ENCODE results near the gene TRAPPC6A. TPM values are rescaled to one million over a fixed set of nuclear protein-coding genes. Genes with fewer than 3 reads are reported as not detected.

TRAPPC6A gene
- total and polyA plus RNA-seq, 4 donors, result 14.0 to 38.4 (median 26.2) TPM

- Histone ChIP-seq H3K27ac (ENCODE audit: low read depth in 1 of 2, low read length in 1 of 2) (no peak overlapping the region), H3K4me1 (ENCODE audit: control insufficient read depth in 5 of 5, insufficient read depth in 5 of 5, low read length in 5 of 5) (no peaks in the 10 kb centered on the region), H3K27me3 (ENCODE audit: control insufficient read depth in 3 of 3, insufficient read depth in 3 of 3, low read length in 2 of 3) (no peaks in the 10 kb centered on the region), H3K36me3 (ENCODE audit: control insufficient read depth in 4 of 4, insufficient read depth in 4 of 4, low read length in 4 of 4) (no peaks in the 10 kb centered on the region), H3K9me3 (ENCODE audit: control insufficient read depth in 4 of 4, insufficient read depth in 3 of 4, low read length in 3 of 4) (no peaks in the 10 kb centered on the region), H3K4me3 (no peak overlapping the region), H3K9ac (ENCODE audit: insufficient read depth in 1 of 2, low read length in 2 of 2) (no peak overlapping the region)
- ATAC-seq (ENCODE audit: insufficient read depth, low FRiP score) (no peak), DNase-seq (no peak)
- 86 to 94% methylated on average over 6 of the region's 6 CpGs for WGBS, 2 donors
- no peak for TF ChIP-seq CTCF (IDR thresholded peaks at IDR 0.05; ENCODE audit: control extremely low read depth, extremely low read depth)
Observed at GRCh38 chr19:45195764-45196163, 17.7 kb upstream of the TRAPPC6A start.

- H3K9me3 ChIP-seq (ENCODE audit: control insufficient read depth in 4 of 4, insufficient read depth in 3 of 4, low read length in 3 of 4), result no peaks in the 10 kb centered on the region
- H3K36me3 ChIP-seq (ENCODE audit: control insufficient read depth in 4 of 4, insufficient read depth in 4 of 4, low read length in 4 of 4), result no peaks in the 10 kb centered on the region
- DNase-seq (no peak), ATAC-seq (ENCODE audit: insufficient read depth, low FRiP score) (no peak)
- 93 to 98% methylated on average over 4 of the region's 4 CpGs for WGBS, 2 donors
- no peaks in the 10 kb centered on the region for H3K4me1 ChIP-seq (ENCODE audit: control insufficient read depth in 5 of 5, insufficient read depth in 5 of 5, low read length in 5 of 5)
- H3K4me3 ChIP-seq, result no peak overlapping the region
- TF ChIP-seq CTCF (IDR thresholded peaks at IDR 0.05; ENCODE audit: control extremely low read depth, extremely low read depth), result no peak
- H3K9ac ChIP-seq (ENCODE audit: insufficient read depth in 1 of 2, low read length in 2 of 2), result no peak overlapping the region
- H3K27me3 ChIP-seq (ENCODE audit: control insufficient read depth in 3 of 3, insufficient read depth in 3 of 3, low read length in 2 of 3), result no peaks in the 10 kb centered on the region
- no peak overlapping the region for H3K27ac ChIP-seq (ENCODE audit: low read depth in 1 of 2, low read length in 1 of 2)
Observed at GRCh38 chr19:45191375-45191774, 13.3 kb upstream of the TRAPPC6A start.

DNA sequence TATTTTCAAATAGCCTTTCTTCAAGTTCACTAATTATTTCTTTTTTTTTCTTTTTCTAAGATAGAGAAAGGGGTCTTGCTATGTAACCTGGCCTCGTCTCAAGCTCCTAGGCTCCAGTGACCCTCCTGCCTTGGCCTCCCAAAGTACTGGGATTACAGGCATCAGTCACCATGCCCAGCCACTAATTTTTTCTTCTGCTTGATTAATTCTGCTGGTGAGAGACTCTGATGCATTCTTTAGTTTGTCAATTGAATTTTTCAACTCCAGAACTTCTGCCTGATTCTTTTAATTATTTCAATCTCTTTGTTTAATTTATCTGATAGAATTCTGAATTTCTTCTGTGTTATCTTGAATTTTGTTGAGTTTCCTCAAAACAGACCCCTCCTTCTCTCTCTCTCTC, 11.9 kb upstream of the TRAPPC6A start:
- Histone ChIP-seq H3K9me3 (ENCODE audit: control insufficient read depth in 4 of 4, insufficient read depth in 3 of 4, low read length in 3 of 4) (no peaks in the 10 kb centered on the region), H3K27me3 (ENCODE audit: control insufficient read depth in 3 of 3, insufficient read depth in 3 of 3, low read length in 2 of 3) (no peaks in the 10 kb centered on the region), H3K27ac (ENCODE audit: low read depth in 1 of 2, low read length in 1 of 2) (no peak overlapping the region), H3K4me3 (no peak overlapping the region), H3K4me1 (ENCODE audit: control insufficient read depth in 5 of 5, insufficient read depth in 5 of 5, low read length in 5 of 5) (no peaks in the 10 kb centered on the region), H3K36me3 (ENCODE audit: control insufficient read depth in 4 of 4, insufficient read depth in 4 of 4, low read length in 4 of 4) (no peaks in the 10 kb centered on the region), H3K9ac (ENCODE audit: insufficient read depth in 1 of 2, low read length in 2 of 2) (no peak overlapping the region)
- ATAC-seq (ENCODE audit: insufficient read depth, low FRiP score) (no peak), DNase-seq (no peak)
- TF ChIP-seq CTCF (IDR thresholded peaks at IDR 0.05; ENCODE audit: control extremely low read depth, extremely low read depth), result no peak
- 91 to 93% methylated on average over 1 of the region's 1 CpG for WGBS, 2 donors

DNA sequence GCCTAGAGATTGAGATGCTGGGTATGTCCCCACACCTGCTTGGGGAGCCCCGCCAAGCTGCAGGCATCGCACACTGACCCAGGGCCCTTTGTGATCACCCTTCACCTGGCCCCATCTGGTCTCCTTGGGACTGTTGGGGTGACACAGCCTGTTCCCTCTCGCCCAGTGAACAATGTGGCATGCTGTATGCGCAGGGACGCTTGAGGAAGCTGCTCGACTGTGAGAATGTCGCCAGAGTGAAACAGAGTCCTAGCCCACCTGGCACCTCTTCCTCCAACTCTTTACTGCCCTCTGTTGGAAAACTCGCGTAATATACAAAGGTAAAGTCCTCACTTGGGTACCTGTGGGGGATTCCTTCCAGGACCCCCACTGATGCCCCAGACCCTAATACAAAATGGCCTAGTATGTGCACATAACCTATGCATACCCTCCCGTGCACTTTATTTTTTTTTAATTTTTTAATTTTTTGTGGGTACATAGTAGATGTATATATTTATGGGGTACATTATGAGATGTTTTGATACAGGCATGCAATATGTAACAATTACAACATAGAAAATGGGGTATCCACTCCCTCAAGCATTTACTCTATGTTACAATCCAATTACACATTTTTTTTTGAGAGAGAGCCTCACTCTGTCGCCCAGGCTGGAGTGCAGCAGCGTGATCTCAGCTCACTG, 9.5 kb upstream of the TRAPPC6A start:
- no peaks in the 10 kb centered on the region for H3K27me3 ChIP-seq (ENCODE audit: control insufficient read depth in 3 of 3, insufficient read depth in 3 of 3, low read length in 2 of 3)
- WGBS, 2 donors, result 42 to 43% methylated on average over 12 of the region's 12 CpGs
- H3K27ac ChIP-seq (ENCODE audit: low read depth in 1 of 2, low read length in 1 of 2), result no peak overlapping the region
- H3K9me3 ChIP-seq (ENCODE audit: control insufficient read depth in 4 of 4, insufficient read depth in 3 of 4, low read length in 3 of 4), result no peaks in the 10 kb centered on the region
- no peaks in the 10 kb centered on the region for H3K36me3 ChIP-seq (ENCODE audit: control insufficient read depth in 4 of 4, insufficient read depth in 4 of 4, low read length in 4 of 4)
- no peak for TF ChIP-seq CTCF (IDR thresholded peaks at IDR 0.05; ENCODE audit: control extremely low read depth, extremely low read depth)
- no peak overlapping the region for H3K4me3 ChIP-seq
- ATAC-seq (ENCODE audit: insufficient read depth, low FRiP score), result no peak
- no peaks in the 10 kb centered on the region for H3K4me1 ChIP-seq (ENCODE audit: control insufficient read depth in 5 of 5, insufficient read depth in 5 of 5, low read length in 5 of 5)
- H3K9ac ChIP-seq (ENCODE audit: insufficient read depth in 1 of 2, low read length in 2 of 2), result no peak overlapping the region
- peak in 1 of 3 donors; percentile 32 for DNase-seq
